GM18526 (cell line): Measurements from ENCODE around the gene FAIM2.

Experiments used
- POLR2A ChIP-seq: IDR thresholded peaks from 3 replicates; pipeline ENCODE4 v1.6.1; 2011; ENCODE audit not compliant: insufficient read length; ENCODE audit errors: extremely low read depth

The FAIM2 gene

GRCh38 chr12:49868952-49869815 lies 34.5 kb downstream of the FAIM2 start:
- no peak for TF ChIP-seq POLR2A

GRCh38 chr12:49868449-49868848 lies 35.3 kb downstream of the FAIM2 start:
- TF ChIP-seq POLR2A, result no peak

- no peak for TF ChIP-seq POLR2A
Measured at GRCh38 chr12:49867570-49868341, 35.9 kb downstream of the FAIM2 start.

- no peak for TF ChIP-seq POLR2A
Measured at GRCh38 chr12:49866859-49867569, 36.7 kb downstream of the FAIM2 start.

GRCh38 chr12:49865782-49866135 lies 37.9 kb downstream of the FAIM2 start:
- TF ChIP-seq POLR2A, result no peak

GRCh38 chr12:49865109-49865781 lies 38.5 kb downstream of the FAIM2 start:
- TF ChIP-seq POLR2A, result no peak

- TF ChIP-seq POLR2A, result no peak
Measured at GRCh38 chr12:49864798-49865090, 39.0 kb downstream of the FAIM2 start.

- no peak for TF ChIP-seq POLR2A
Measured at GRCh38 chr12:49863946-49864797, 39.5 kb downstream of the FAIM2 start.

- TF ChIP-seq POLR2A, result no peak
Measured at GRCh38 chr12:49854976-49855375, 48.7 kb downstream of the FAIM2 start.

- TF ChIP-seq POLR2A, result no peak
Measured at GRCh38 chr12:49853671-49854070, 50.0 kb downstream of the FAIM2 start.

- no peak for TF ChIP-seq POLR2A
Measured at GRCh38 chr12:49847161-49847560, 56.5 kb downstream of the FAIM2 start.

GRCh38 chr12:49846032-49846431 lies 57.7 kb downstream of the FAIM2 start:
- TF ChIP-seq POLR2A, result no peak

- no peak for TF ChIP-seq POLR2A
Measured at GRCh38 chr12:49843876-49844437, 59.7 kb downstream of the FAIM2 start.

- TF ChIP-seq POLR2A, result no peak
Measured at GRCh38 chr12:49843411-49843810, 60.3 kb downstream of the FAIM2 start.
